CD4-positive, alpha-beta T cell treated with Interleukin-4 for 1 hour (primary cell): ENCODE data around the gene RSRC1.
"Not testable (repeated sequence)": the region's sequence is repeated elsewhere in the genome, so short reads cannot be mapped to it uniquely, and the experiment has no call there.

Experiments used
- DNase-seq, 2 donors: peaks; one replicate each; pipeline ENCODE4 v3.0.0-alpha.2; 2020 to 2022

Gene RSRC1

GRCh38 chr3:158479051-158479450 lies 369.2 kb downstream of the RSRC1 start:
- DNase-seq: no peak

- DNase-seq: no peak
Measured at GRCh38 chr3:158483701-158484235, 373.9 kb downstream of the RSRC1 start.

- no peak for DNase-seq
Measured at GRCh38 chr3:158486200-158486599, 376.3 kb downstream of the RSRC1 start.

GRCh38 chr3:158488670-158489069 lies 378.8 kb downstream of the RSRC1 start:
- no peak for DNase-seq

- DNase-seq: no peak
Measured at GRCh38 chr3:158489181-158489580, 379.3 kb downstream of the RSRC1 start.

GRCh38 chr3:158491968-158492367 lies 382.1 kb downstream of the RSRC1 start:
- DNase-seq: no peak

- DNase-seq: no peak
Measured at GRCh38 chr3:158492685-158493084, 382.8 kb downstream of the RSRC1 start.

- no peak for DNase-seq
Measured at GRCh38 chr3:158493931-158494330, 384.0 kb downstream of the RSRC1 start.

GRCh38 chr3:158494673-158495072 lies 384.8 kb downstream of the RSRC1 start:
- DNase-seq: no peak

- DNase-seq: not testable (repeated sequence)
Measured at GRCh38 chr3:158495398-158495902, 385.6 kb downstream of the RSRC1 start.

- DNase-seq: no peak
Measured at GRCh38 chr3:158505117-158505516, 395.2 kb downstream of the RSRC1 start.

- no peak for DNase-seq
Measured at GRCh38 chr3:158506456-158506855, 396.6 kb downstream of the RSRC1 start.

GRCh38 chr3:158508481-158508880 lies 398.6 kb downstream of the RSRC1 start:
- no peak for DNase-seq

- no peak for DNase-seq
Measured at GRCh38 chr3:158509891-158510290, 400.0 kb downstream of the RSRC1 start.

GRCh38 chr3:158516729-158517128 lies 406.8 kb downstream of the RSRC1 start:
- not testable (repeated sequence) for DNase-seq

GRCh38 chr3:158519776-158520175 lies 409.9 kb downstream of the RSRC1 start:
- no peak for DNase-seq

GRCh38 chr3:158520433-158520832 lies 410.5 kb downstream of the RSRC1 start:
- DNase-seq: no peak

GRCh38 chr3:158522221-158523136 lies 412.6 kb downstream of the RSRC1 start:
- DNase-seq: no peak

GRCh38 chr3:158528076-158528674 lies 418.3 kb downstream of the RSRC1 start:
- no peak for DNase-seq

GRCh38 chr3:158531334-158531733 lies 421.4 kb downstream of the RSRC1 start:
- no peak for DNase-seq

- peak in 1 of 2 donors; percentile 27 for DNase-seq
Measured at GRCh38 chr3:158532099-158532734, 422.3 kb downstream of the RSRC1 start.

- no peak for DNase-seq
Measured at GRCh38 chr3:158535918-158536317, 426.0 kb downstream of the RSRC1 start.

- peak in 1 of 2 donors; percentile 62 for DNase-seq
Measured at GRCh38 chr3:158539414-158540014, 429.6 kb downstream of the RSRC1 start.
